GM12878 (cell line): Measurements from ENCODE around the gene SLC8B1. TPM values are rescaled to one million over a fixed set of nuclear protein-coding genes. Genes with fewer than 3 reads are reported as not detected.

Experiments used
- ATAC-seq: fragments of 200-7000 bp; cut with Tn5 transposase; 3 replicates; pipeline ENCODE4 v1.9.1; 2020; ENCODE audit warnings: mild to moderate bottlenecking, moderate library complexity
- Bru-seq: library from RNA; stranded (reverse); fragments of 400-500 nt; gene quantifications from one replicate; lab custom pipeline; 2021; lab: Mats Ljungman, UMichigan
- BruChase-seq, 2 experiments: library from RNA; stranded (reverse); fragments of 400-500 nt; gene quantifications; one replicate each; lab custom pipeline; 2021; lab: Mats Ljungman, UMichigan
- BruUV-seq: library from RNA; stranded (reverse); fragments of 400-500 nt; replicated peaks from 2 replicates; lab custom pipeline; 2021; lab: Mats Ljungman, UMichigan
- CTCF ChIA-PET: fragments of 300-600 bp; sonication (Branson Sonifier 250); formaldehyde crosslinking; extraction: SDS; loops from one replicate; lab custom pipeline; 2021; ENCODE audit warnings: inconsistent platforms; lab: Yijun Ruan, JAX
- POLR2A ChIA-PET: fragments of 350-600 bp; formaldehyde crosslinking; extraction: SDS; loops from one replicate; lab custom pipeline; 2021; ENCODE audit warnings: inconsistent platforms; lab: Charles Lee
- RAD21 ChIA-PET: fragments of 300-600 bp; sonication (Branson Sonifier 250); formaldehyde crosslinking; loops from one replicate; lab custom pipeline; 2023; ENCODE audit warnings: antibody characterized with exemption; ENCODE audit not compliant: unreplicated experiment; lab: Charles Lee
- SMC1A ChIA-PET: fragments of 300-600 bp; sonication (Branson Sonifier 250); formaldehyde crosslinking; loops from one replicate; lab custom pipeline; 2023; ENCODE audit not compliant: unreplicated experiment, uncharacterized antibody; lab: Charles Lee
- DNase-seq: peaks from one replicate; pipeline ENCODE4 v3.0.0-alpha.2; 2011; ENCODE audit warnings: low read depth, low spot score
- FAIRE-seq: peaks from 3 replicates; lab custom pipeline; 2011; peaks lifted over from hg19 to GRCh38; lab: Jason Lieb, UNC
- H2AFZ ChIP-seq: 2 replicates; pipeline ENCODE4 v1.6.0; 2011; ENCODE audit warnings: low read depth, low read length, control low read depth; ENCODE audit not compliant: control insufficient read depth
- H3K27ac ChIP-seq: 2 replicates; pipeline ENCODE4 v1.5.1; 2011; ENCODE audit warnings: control low read depth; ENCODE audit not compliant: control insufficient read depth, insufficient read depth
- H3K27me3 ChIP-seq, 2 experiments: replicated peaks in 1 of 2; 2 replicates each; pipeline versions ENCODE4 v1.6.0 to v1.6.1; 2011; ENCODE audit warnings: low read length in 1 of 2; ENCODE audit not compliant: control insufficient read depth in 2 of 2, insufficient read depth in 2 of 2
- H3K36me3 ChIP-seq, 2 experiments: 2 replicates each; pipeline ENCODE4 v1.5.1; 2011; ENCODE audit warnings: low read length in 1 of 2; ENCODE audit not compliant: control insufficient read depth in 2 of 2, insufficient read depth in 2 of 2
- H3K4me1 ChIP-seq: 2 replicates; pipeline ENCODE4 v1.6.1; 2011; ENCODE audit warnings: mild to moderate bottlenecking, low read length, moderate library complexity, mixed read lengths; ENCODE audit not compliant: control insufficient read depth, insufficient read depth
- H3K4me2 ChIP-seq: 2 replicates; pipeline ENCODE4 v1.6.0; 2011; ENCODE audit warnings: control low read depth; ENCODE audit not compliant: control insufficient read depth, insufficient read depth
- H3K4me3 ChIP-seq: fragments of 200-600 bp; sonication (generic); 2 replicates; pipeline ENCODE4 v1.5.1; 2016
- H3K79me2 ChIP-seq: 2 replicates; pipeline ENCODE4 v1.6.0; 2011; ENCODE audit warnings: low read length; ENCODE audit not compliant: control insufficient read depth, insufficient read depth
- H3K9ac ChIP-seq: 2 replicates; pipeline ENCODE4 v1.8.0; 2011; ENCODE audit warnings: low read length, control low read depth, mixed read lengths; ENCODE audit not compliant: control insufficient read depth, insufficient read depth
- H3K9me3 ChIP-seq: replicated peaks from 3 replicates; pipeline ENCODE4 v1.5.1; 2011; ENCODE audit warnings: mild to moderate bottlenecking, low read length; ENCODE audit not compliant: control insufficient read depth, insufficient read depth
- H4K20me1 ChIP-seq: 2 replicates; pipeline ENCODE4 v1.6.0; 2011; ENCODE audit not compliant: control insufficient read depth, insufficient read depth
- BHLHE40 ChIP-seq, 2 experiments: fragments of 450-650 bp in 1 of 2; IDR thresholded peaks; 2 replicates each; pipeline ENCODE4 v1.6.1; 2011 to 2017; ENCODE audit warnings: low read depth in 2 of 2, borderline replicate concordance in 1 of 2, improper control_type of control experiment in 1 of 2, low read length in 1 of 2, mild to moderate bottlenecking in 1 of 2
- IKZF1 ChIP-seq: fragments of 450-650 bp; conservative IDR thresholded peaks from 2 replicates; pipeline ENCODE4 v1.6.1; 2017; ENCODE audit warnings: antibody characterized with exemption, mild to moderate bottlenecking
- LARP7 ChIP-seq: fragments of 450-650 bp; IDR thresholded peaks from 2 replicates; pipeline ENCODE4 v1.6.1; 2017; ENCODE audit warnings: mild to moderate bottlenecking
- POLR2A ChIP-seq: IDR thresholded peaks from 2 replicates; pipeline ENCODE4 v1.6.1; 2011; ENCODE audit warnings: low read depth, mild to moderate bottlenecking, low read length
- POLR2AphosphoS5 ChIP-seq: IDR thresholded peaks from 2 replicates; pipeline ENCODE4 v1.6.1; 2011; ENCODE audit warnings: mild to moderate bottlenecking, low read length, inconsistent platforms
- SP1 ChIP-seq: IDR thresholded peaks from one replicate; pipeline ENCODE4 v1.6.1; 2011; ENCODE audit warnings: low read depth, low read length
- TCF12 ChIP-seq: IDR thresholded peaks from 2 replicates; pipeline ENCODE4 v1.6.1; 2011; ENCODE audit warnings: low read depth, mild to moderate bottlenecking, low read length
- WRNIP1 ChIP-seq: IDR thresholded peaks from 2 replicates; pipeline ENCODE4 v1.6.1; 2011; ENCODE audit warnings: low read depth, low read length, improper control_type of control experiment, borderline replicate concordance
- ZBTB4 ChIP-seq: fragments of 450-650 bp; formaldehyde crosslinking; IDR thresholded peaks from 2 replicates; pipeline ENCODE4 v1.4.0; 2022; ENCODE audit warnings: mild to moderate bottlenecking, moderate library complexity
- ZNF274 ChIP-seq: IDR thresholded peaks from one replicate; pipeline ENCODE4 v1.8.0; 2011; ENCODE audit not compliant: insufficient read length, insufficient read depth
- ZNF687 ChIP-seq: fragments of 450-650 bp; IDR thresholded peaks from 2 replicates; pipeline ENCODE4 v1.6.1; 2017; ENCODE audit warnings: mild to moderate bottlenecking, moderate library complexity
- WGBS: methylation state at CpG from one replicate; pipeline ENCODE4 v1.1.6; 2016; ENCODE audit warnings: low lambda C conversion rate; ENCODE audit not compliant: insufficient replicate concordance, insufficient coverage; ENCODE audit errors: missing lambda C conversion rate; 5-methylcytosine and 5-hydroxymethylcytosine counted together
- in situ Hi-C: fragments of 300-500 bp; cut with MboI; formaldehyde crosslinking; loops from 9 replicates; pipeline ENCODE4 v1.14.3; 2018; ENCODE audit warnings: mixed read lengths
- intact Hi-C: fragments of 100-400 bp; cut with micrococcal nuclease; formaldehyde crosslinking; loops from one replicate; pipeline ENCODE4 v1.14.2; 2022; ENCODE audit not compliant: unreplicated experiment
- long read RNA-seq, 2 experiments: library from polyadenylated mRNA; unstranded; transcript quantifications; one replicate each; pipeline ENCODE4 v2.0.0, GENCODE V29; 2019 to 2020
- polyA minus RNA-seq, 3 experiments: library from RNA; depleted of rRNA, polyadenylated mRNA; stranded (reverse); fragments of >200 nt; gene quantifications; 2 replicates each; pipeline ENCODE4 v1.2.3, GENCODE V29; 2011
- polyA plus RNA-seq, 11 experiments: library from polyadenylated mRNA; depleted of rRNA in 4 of 11; unstranded in 6 of 11; stranded (reverse) in 5 of 11; fragments of >200 nt; fragmentation: Nextera tagmentation in 4 of 11; fragmentation: Illumina TruSeq in 1 of 11; extraction: Ambion mirVana in 4 of 11; extraction: Trizol in 1 of 11; gene quantifications; 1 replicate in 1 of 11; 2 replicates in 10 of 11; pipeline versions ENCODE4 v1.2.1 to v1.2.3, GENCODE V29; 2011 to 2016; ENCODE audit warnings: inconsistent platforms in 2 of 11, missing spikeins in 2 of 11, low read depth in 1 of 11
- total RNA-seq, 4 experiments: library from RNA; depleted of rRNA in 3 of 4; stranded (reverse); fragments of >200 nt in 3 of 4; fragmentation: Illumina TruSeq in 1 of 4; extraction: Trizol in 1 of 4; gene quantifications; 2 replicates each; pipeline versions ENCODE4 v1.2.1 to v1.2.3, GENCODE V29; 2013 to 2021

Gene SLC8B1
- 39.5 and 55.8 TPM in 2 replicates for total RNA-seq (2013; cell fraction: nucleolus; rRNA removed)
- total RNA-seq (2014; rRNA removed) (4.7 and 7.0 TPM in 2 replicates), total RNA-seq (2014; rRNA removed; fragmentation: Illumina TruSeq; extraction: Trizol) (4.0 and 4.3 TPM in 2 replicates), total RNA-seq (2021) (6.9 and 9.5 TPM in 2 replicates), polyA plus RNA-seq (2011; rRNA removed) (6.5 and 12.3 TPM in 2 replicates), polyA plus RNA-seq (2014; fragmentation: Illumina TruSeq; extraction: Trizol) (4.3 and 4.9 TPM in 2 replicates), polyA plus RNA-seq (2014; fragmentation: Nextera tagmentation; extraction: Ambion mirVana) (under 1 TPM; 0.18 to 0.20 TPM), polyA plus RNA-seq (2014; rRNA removed) (7.8 and 8.4 TPM in 2 replicates), polyA plus RNA-seq (2016; fragmentation: Nextera tagmentation; extraction: Ambion mirVana) (1 to 10 TPM; 6.5 to 8.7 TPM), polyA minus RNA-seq (2011; rRNA and poly(A)+ RNA removed) (15.9 and 28.0 TPM in 2 replicates), Bru-seq, nascent RNA (percentile 62 among the genes with signal in this experiment), BruChase-seq, experiment 1, labeled RNA remaining after a 6-hour chase (percentile 62 among the genes with signal in this experiment), BruChase-seq, experiment 2, labeled RNA remaining after a 2-hour chase (percentile 61 among the genes with signal in this experiment)
- polyA plus RNA-seq (2011; ENCODE audit: low read depth) = 2.5 TPM
- 18.4 and 21.2 TPM in 2 replicates for polyA plus RNA-seq (2011; cell fraction: cytosol; rRNA removed)
- polyA plus RNA-seq (2011; cell fraction: nucleus; rRNA removed) = 30.6 and 34.0 TPM in 2 replicates
- polyA plus RNA-seq (2012) = 5.1 and 6.7 TPM in 2 replicates
- polyA minus RNA-seq (2011; cell fraction: cytosol; rRNA and poly(A)+ RNA removed) = 4.3 and 6.4 TPM in 2 replicates
- 11.2 and 20.4 TPM in 2 replicates for polyA minus RNA-seq (2011; cell fraction: nucleus; rRNA and poly(A)+ RNA removed)
- long read RNA-seq, experiment 1, partial matches to known transcripts = 5 of 8 reads
- long read RNA-seq, experiment 1, other reads (novel, unspliced or antisense) = 3 of 8 reads
- long read RNA-seq, experiment 2, partial matches to known transcripts = 16 of 19 reads
- long read RNA-seq, experiment 2, other reads (novel, unspliced or antisense) = 2 of 19 reads

DNA sequence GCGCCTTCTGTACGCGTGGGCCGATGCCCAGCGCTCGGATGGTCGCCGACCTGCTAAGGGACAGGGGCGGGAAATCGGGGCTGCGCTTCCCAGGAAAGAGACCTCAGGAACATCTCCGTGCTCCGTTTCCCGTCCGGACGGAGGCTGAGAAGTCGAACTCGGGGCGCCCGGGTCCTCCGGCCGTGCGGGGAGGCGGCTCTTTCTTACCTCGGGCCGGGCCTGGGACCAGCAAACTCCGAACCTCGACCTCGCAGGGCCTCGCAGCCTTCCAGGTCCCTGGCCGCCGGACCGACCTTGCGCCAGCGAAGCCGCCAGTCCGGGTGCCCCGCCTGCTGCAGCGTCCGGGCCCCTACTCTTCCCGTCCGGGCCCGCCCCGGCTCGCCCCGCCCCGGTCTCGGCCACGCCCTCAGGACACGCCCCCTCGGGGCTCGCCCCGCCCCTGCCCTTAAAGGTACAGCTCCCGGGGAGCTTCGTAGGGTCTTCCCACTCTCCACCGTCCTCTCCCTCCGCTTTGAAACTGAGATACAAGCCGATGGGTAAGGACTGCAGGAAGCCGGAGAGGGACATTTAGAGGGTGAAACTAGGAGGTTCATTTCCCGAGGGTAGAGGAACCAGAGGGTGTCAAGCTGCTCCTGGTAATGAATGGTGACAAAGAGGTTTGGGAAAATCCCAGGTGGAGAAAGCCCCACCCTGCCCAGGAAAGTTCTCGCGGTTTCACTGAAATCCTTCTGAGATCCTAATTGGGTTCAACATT is at the start of gene SLC8B1:
Gene SLC8B1, minus strand, starts transcription at position 324 of the 754 bp plus-strand sequence. CDS start 2,231 bp downstream, outside the sequence.
- DNase-seq (no peak), ATAC-seq (peak; percentile 98), FAIRE-seq (peak; percentile 86)
- no TSS peak for BruUV-seq
- ChIA-PET POLR2A (interaction anchor here (0.6 to 1.2 kb wide), 12 partner anchors 8 to 1645 kb away, joined by 4 to 9 read pairs (median 6); partner anchors contain the start of gene TPCN1), CTCF (interaction anchor here (0.6 to 1.6 kb wide), 7 partner anchors 9 to 161 kb away, joined by 3 to 6 read pairs (median 3); partner anchors contain the start of gene PLBD2), SMC1A (interaction anchor here (0.6 to 1.5 kb wide), 13 partner anchors 8 to 149 kb away, joined by 3 to 8 read pairs (median 3); partner anchors contain the start of gene PLBD2), RAD21 (interaction anchor here (0.5 to 1.2 kb wide), 5 partner anchors 8 to 148 kb away, joined by 3 to 5 read pairs (median 3); no protein-coding TSS in a partner anchor)
- peak within 1 kb of the TSS; percentile 87 for H2AFZ ChIP-seq
- intact Hi-C loops (loop anchor here (2.0 kb wide), 1 partner anchor 24 kb away; the partner anchor contains the start of gene PLBD2), in situ Hi-C loops (no loop called here)
- H3K27ac ChIP-seq = peak within 1 kb of the TSS; percentile 22; the same call in 1 of the 2 replicates
- H3K9ac ChIP-seq = peak within 1 kb of the TSS; percentile 74
- H3K9me3 ChIP-seq = no peaks in the 10 kb centered on the region
- H4K20me1 ChIP-seq = no peaks in the 10 kb centered on the region
- H3K4me1 ChIP-seq = no peaks in the 10 kb centered on the region
- WGBS = 1% methylated on average over 50 of the region's 62 CpGs
- peak within 1 kb of the TSS; percentile 96 for H3K4me2 ChIP-seq
- H3K36me3 ChIP-seq = no peaks in the 10 kb centered on the region; a peak in 1 of 4 replicates
- peak within 1 kb of the TSS; percentile 74 for H3K4me3 ChIP-seq
- H3K27me3 ChIP-seq = no peaks in the 10 kb centered on the region
- H3K79me2 ChIP-seq = no peaks in the 10 kb centered on the region; the same call in 1 of the 2 replicates
- TF ChIP-seq ZBTB4 (no peak), LARP7 (peak; percentile 71; the same call in 1 of the 2 replicates), ZNF687 (peak; percentile 59), BHLHE40 (IDR thresholded peaks at IDR 0.05; ENCODE audit: borderline replicate concordance in 1 of 2, low read depth in 2 of 2, low read length in 1 of 2) (peak in 1 of 2 experiments; percentile 44; a peak in 1 of 4 replicates), WRNIP1 (no peak), POLR2AphosphoS5 (peak; percentile 80), POLR2A (peak; percentile 94), ZNF274 (no peak), SP1 (peak; percentile 72), TCF12 (peak; percentile 29; the same call in 1 of the 2 replicates), IKZF1 (peak; percentile 76)
